Activated CD8-positive, alpha-beta memory T cell treated with anti-CD3 and anti-CD28 coated beads, Interleukin-2, amount 10 ng/mL, durations not matched to agents 7 days and 5 days (primary cell): ENCODE measurements around the gene BMF. TPM values are rescaled to one million over a fixed set of nuclear protein-coding genes. Genes with fewer than 3 reads are reported as not detected.
A peak's percentile ranks its signal among the peaks of the same experiment; 100 is the strongest.
"Not testable (repeated sequence)": the region's sequence is repeated elsewhere in the genome, so short reads cannot be mapped to it uniquely, and the experiment has no call there.

Source experiments
- ATAC-seq: fragments of 150-1000 bp; cut with Tn5 transposase; one replicate; pipeline ENCODE4 v1.10.0; 2021; ENCODE audit warnings: moderate library complexity
- CTCF ChIA-PET: fragments of 350-600 bp; sonication (Branson Sonifier 250); formaldehyde crosslinking; loops from one replicate; lab custom pipeline; 2021; ENCODE audit warnings: antibody characterized with exemption; lab: Charles Lee
- DNase-seq: peaks from one replicate; pipeline ENCODE4 v3.0.0-alpha.2; 2020
- H3K27ac Mint-ChIP-seq: one replicate; pipeline ENCODE4 v1.8.0; 2021; ENCODE audit warnings: mild to moderate bottlenecking, mixed read lengths
- H3K27me3 Mint-ChIP-seq: one replicate; pipeline ENCODE4 v1.8.0; 2021; ENCODE audit warnings: mixed read lengths
- H3K36me3 Mint-ChIP-seq: one replicate; pipeline ENCODE4 v1.8.0; 2021; ENCODE audit warnings: mild to moderate bottlenecking, mixed read lengths
- H3K4me1 Mint-ChIP-seq: one replicate; pipeline ENCODE4 v1.8.0; 2021; ENCODE audit warnings: mixed read lengths
- H3K4me3 Mint-ChIP-seq: one replicate; pipeline ENCODE4 v1.8.0; 2021; ENCODE audit warnings: mild to moderate bottlenecking, moderate library complexity, mixed read lengths
- H3K9me3 Mint-ChIP-seq: one replicate; pipeline ENCODE4 v1.8.0; 2022; ENCODE audit warnings: low read depth, mixed read lengths
- total RNA-seq, 2 experiments: library from RNA; stranded (reverse); gene quantifications; one replicate each; pipeline ENCODE4 v1.2.3, GENCODE V29; 2021

Gene BMF
- total RNA-seq, 2 experiments from 2014 or later = 3.6 to 13.0 TPM

GRCh38 chr15:40122989-40123388 is 14.3 kb upstream of the BMF start:
- H3K4me3 Mint-ChIP-seq, H3K27ac Mint-ChIP-seq, ATAC-seq, DNase-seq, H3K4me1 Mint-ChIP-seq, H3K36me3 Mint-ChIP-seq, H3K9me3 Mint-ChIP-seq: not testable (repeated sequence)
- H3K27me3 Mint-ChIP-seq = peaks cover 10% of the 10 kb centered on the region
- CTCF ChIA-PET = interaction anchor here (1.7 to 2.3 kb wide), 3 partner anchors 9 to 77 kb away, joined by 4 to 9 read pairs (median 6); no protein-coding TSS in a partner anchor

GRCh38 chr15:40121911-40122638 is 13.4 kb upstream of the BMF start:
- no peak overlapping the region for H3K27ac Mint-ChIP-seq
- no peaks in the 10 kb centered on the region for H3K9me3 Mint-ChIP-seq
- H3K36me3 Mint-ChIP-seq = no peaks in the 10 kb centered on the region
- peaks cover 1% of the 10 kb centered on the region for H3K4me1 Mint-ChIP-seq
- no peak for DNase-seq
- peaks cover 10% of the 10 kb centered on the region for H3K27me3 Mint-ChIP-seq
- no peak overlapping the region for H3K4me3 Mint-ChIP-seq
- ATAC-seq = no peak
- CTCF ChIA-PET = interaction anchor here (0.7 to 2.0 kb wide), 3 partner anchors 13 to 167 kb away, joined by 3 to 14 read pairs (median 4); no protein-coding TSS in a partner anchor

- peaks cover 22% of the 10 kb centered on the region for H3K4me1 Mint-ChIP-seq
Measured at GRCh38 chr15:40118473-40118872, 9.8 kb upstream of the BMF start.

GRCh38 chr15:40115670-40116093 is 7.0 kb upstream of the BMF start:
- ATAC-seq (peak; percentile 92), DNase-seq (peak; percentile 87)
- Mint-ChIP-seq H3K36me3 (no peaks in the 10 kb centered on the region), H3K4me1 (peaks cover 22% of the 10 kb centered on the region), H3K27ac (peak overlapping the region; percentile 90), H3K9me3 (no peaks in the 10 kb centered on the region), H3K27me3 (peaks cover 18% of the 10 kb centered on the region), H3K4me3 (peak overlapping the region; percentile 10)
- CTCF ChIA-PET = interaction anchor here (1.0 to 22.2 kb wide), 4 partner anchors 10 to 72 kb away, joined by 3 to 324 read pairs (median 38); partner anchors contain the start of gene SRP14

More at GRCh38 chr15:40118473-40118872, 9.8 kb upstream of the BMF start:
- CTCF ChIA-PET = interaction anchor here (1.0 kb wide), 1 partner anchor 73 kb away, joined by 3 read pairs; no protein-coding TSS in a partner anchor
- Mint-ChIP-seq H3K27ac (no peak overlapping the region), H3K4me3 (no peak overlapping the region), H3K27me3 (peaks cover 10% of the 10 kb centered on the region), H3K36me3 (no peaks in the 10 kb centered on the region), H3K9me3 (no peaks in the 10 kb centered on the region)
- ATAC-seq (no peak), DNase-seq (no peak)

- not testable (repeated sequence) for H3K36me3 Mint-ChIP-seq, H3K9me3 Mint-ChIP-seq, DNase-seq, H3K4me3 Mint-ChIP-seq, ATAC-seq, H3K27ac Mint-ChIP-seq
- H3K4me1 Mint-ChIP-seq = peaks cover 22% of the 10 kb centered on the region
- H3K27me3 Mint-ChIP-seq = peaks cover 20% of the 10 kb centered on the region
- CTCF ChIA-PET = interaction anchor here (0.6 to 22.2 kb wide), 7 partner anchors 9 to 164 kb away, joined by 3 to 324 read pairs (median 4); partner anchors contain the start of gene SRP14
Measured at GRCh38 chr15:40115106-40115505, 6.4 kb upstream of the BMF start.

- no peaks in the 10 kb centered on the region for H3K9me3 Mint-ChIP-seq
- H3K27me3 Mint-ChIP-seq = peaks cover 25% of the 10 kb centered on the region
- no peak overlapping the region for H3K4me3 Mint-ChIP-seq
- no peak for DNase-seq
- no peak for ATAC-seq
- no peaks in the 10 kb centered on the region for H3K36me3 Mint-ChIP-seq
- CTCF ChIA-PET = interaction anchor here (0.8 to 22.2 kb wide), 7 partner anchors 8 to 165 kb away, joined by 3 to 324 read pairs (median 4); partner anchors contain the start of gene SRP14
- H3K27ac Mint-ChIP-seq = no peak overlapping the region
- peaks cover 25% of the 10 kb centered on the region for H3K4me1 Mint-ChIP-seq
Measured at GRCh38 chr15:40114218-40114617, 5.5 kb upstream of the BMF start.

GRCh38 chr15:40112789-40113188 is 4.1 kb upstream of the BMF start:
- CTCF ChIA-PET = interaction anchor here (1.1 to 22.2 kb wide), 5 partner anchors 7 to 70 kb away, joined by 3 to 324 read pairs (median 4); partner anchors contain the start of gene SRP14
- Mint-ChIP-seq H3K27me3 (peaks cover 25% of the 10 kb centered on the region), H3K4me3 (no peak overlapping the region), H3K4me1 (peaks cover 33% of the 10 kb centered on the region), H3K27ac (no peak overlapping the region), H3K9me3 (no peaks in the 10 kb centered on the region), H3K36me3 (no peaks in the 10 kb centered on the region)
- ATAC-seq (no peak), DNase-seq (no peak)

GRCh38 chr15:40111888-40112287 is 3.2 kb upstream of the BMF start:
- H3K4me3 Mint-ChIP-seq = no peak overlapping the region
- DNase-seq = no peak
- peaks cover 25% of the 10 kb centered on the region for H3K27me3 Mint-ChIP-seq
- no peaks in the 10 kb centered on the region for H3K36me3 Mint-ChIP-seq
- H3K27ac Mint-ChIP-seq = no peak overlapping the region
- no peak for ATAC-seq
- H3K9me3 Mint-ChIP-seq = no peaks in the 10 kb centered on the region
- peaks cover 39% of the 10 kb centered on the region for H3K4me1 Mint-ChIP-seq
- CTCF ChIA-PET = interaction anchor here (1.5 to 22.2 kb wide), 3 partner anchors 6 to 69 kb away, joined by 3 to 324 read pairs (median 72); partner anchors contain the start of gene SRP14

GRCh38 chr15:40110866-40111550 is 2.3 kb upstream of the BMF start:
- peaks cover 25% of the 10 kb centered on the region for H3K27me3 Mint-ChIP-seq
- no peak overlapping the region for H3K4me3 Mint-ChIP-seq
- H3K4me1 Mint-ChIP-seq = peaks cover 39% of the 10 kb centered on the region
- H3K9me3 Mint-ChIP-seq = no peaks in the 10 kb centered on the region
- DNase-seq (no peak), ATAC-seq (no peak)
- CTCF ChIA-PET = interaction anchor here (1.2 to 22.2 kb wide), 4 partner anchors 17 to 68 kb away, joined by 3 to 324 read pairs (median 71); partner anchors contain the start of gene SRP14
- H3K27ac Mint-ChIP-seq = no peak overlapping the region
- H3K36me3 Mint-ChIP-seq = no peaks in the 10 kb centered on the region

GRCh38 chr15:40108061-40108854 is 421 bp downstream of the BMF start:
- Mint-ChIP-seq H3K27me3 (peaks cover 28% of the 10 kb centered on the region), H3K36me3 (no peaks in the 10 kb centered on the region), H3K4me3 (peak overlapping the region; percentile 82), H3K27ac (no peak overlapping the region), H3K4me1 (peaks cover 46% of the 10 kb centered on the region), H3K9me3 (no peaks in the 10 kb centered on the region)
- peak; percentile 8 for ATAC-seq
- CTCF ChIA-PET = interaction anchor here (1.2 to 22.2 kb wide), 6 partner anchors 7 to 169 kb away, joined by 3 to 324 read pairs (median 58); partner anchors contain the start of gene SRP14
- no peak for DNase-seq

GRCh38 chr15:40106203-40107161 is 2.2 kb downstream of the BMF start:
- Mint-ChIP-seq H3K36me3 (no peaks in the 10 kb centered on the region), H3K4me1 (peaks cover 57% of the 10 kb centered on the region), H3K4me3 (no peak overlapping the region), H3K27me3 (peaks cover 12% of the 10 kb centered on the region), H3K9me3 (no peaks in the 10 kb centered on the region), H3K27ac (peak overlapping the region; percentile 63)
- CTCF ChIA-PET = interaction anchor here (0.8 to 22.2 kb wide), 18 partner anchors 8 to 202 kb away, joined by 3 to 324 read pairs (median 4); partner anchors contain the start of genes BUB1B, PLCB2 and SRP14
- ATAC-seq (no peak), DNase-seq (no peak)
